Keratinocyte (primary cell): Measurements from ENCODE around the gene GLIPR1L1.

ENCODE experiments used
- CTCF ChIP-seq, 3 experiments: IDR thresholded peaks in 1 of 3; conservative IDR thresholded peaks in 1 of 3; optimal IDR thresholded peaks in 1 of 3; 2 replicates in 2 of 3; 3 replicates in 1 of 3; pipeline versions ENCODE3 to v1.5.1; 2011; ENCODE audit warnings: low read length in 3 of 3, mild to moderate bottlenecking in 3 of 3, moderate library complexity in 2 of 3, control low read depth in 1 of 3, inconsistent platforms in 1 of 3; ENCODE audit not compliant: insufficient read depth in 2 of 3; ENCODE audit errors: extremely low read depth in 1 of 3
- EZH2 ChIP-seq: IDR thresholded peaks from one replicate; pipeline ENCODE4 v1.6.1; 2012; ENCODE audit warnings: inconsistent platforms, mild to moderate bottlenecking, low read length, moderate library complexity

DNA sequence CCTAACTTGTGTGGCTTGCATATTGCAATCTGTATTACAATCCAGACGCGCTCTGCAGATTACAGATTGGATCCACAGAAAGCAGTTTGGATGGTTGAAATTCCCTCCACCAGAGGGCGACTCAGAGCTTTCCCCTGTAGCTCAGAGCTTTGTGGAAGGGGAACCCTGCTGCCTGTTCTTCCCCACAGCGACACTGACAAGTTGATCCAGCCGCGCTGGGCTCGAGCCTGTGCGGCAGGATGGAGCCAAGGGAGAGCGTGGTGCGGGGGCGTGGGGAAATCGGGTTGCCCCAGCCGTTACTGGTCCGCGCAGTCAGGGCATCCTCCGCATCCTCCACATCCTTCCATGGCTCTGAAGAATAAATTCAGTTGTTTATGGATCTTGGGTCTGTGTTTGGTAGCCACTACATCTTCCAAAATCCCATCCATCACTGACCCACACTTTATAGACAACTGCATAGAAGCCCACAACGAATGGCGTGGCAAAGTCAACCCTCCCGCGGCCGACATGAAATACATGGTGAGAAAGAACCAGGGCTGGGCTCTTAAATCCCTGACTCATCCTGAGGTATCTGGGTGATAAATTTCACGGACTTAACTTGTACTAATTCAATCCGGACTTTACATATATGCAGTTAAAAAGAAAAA is at the start of gene GLIPR1L1:
- TF ChIP-seq EZH2 (no peak), CTCF (optimal IDR thresholded peaks at IDR 0.05 in 1 of 3, IDR thresholded peaks at IDR 0.05 in 1 of 3, conservative IDR thresholded peaks at IDR 0.05 in 1 of 3; ENCODE audit: extremely low read depth in 1 of 3, insufficient read depth in 2 of 3, low read length in 3 of 3) (peak; percentile 80 to 89 (median 89))
